GM10266 (cell line): ENCODE measurements around the gene AK4.

Source experiments
- DNase-seq: peaks from one replicate; pipeline ENCODE4 v3.0.0; 2012; ENCODE audit errors: extremely low spot score
- CTCF ChIP-seq: IDR thresholded peaks from 2 replicates; pipeline ENCODE4 v1.5.1; 2012; ENCODE audit warnings: mild to moderate bottlenecking, low read depth; ENCODE audit not compliant: control insufficient read depth, insufficient read depth; ENCODE audit errors: missing control alignments

Gene AK4

GRCh38 chr1:65267683-65268082, 119.7 kb downstream of the AK4 start:
- TF ChIP-seq CTCF, result no peak
- DNase-seq, result no peak

GRCh38 chr1:65269612-65270011, 121.6 kb downstream of the AK4 start:
- no peak for DNase-seq
- TF ChIP-seq CTCF, result no peak

- DNase-seq, result no peak
- TF ChIP-seq CTCF, result no peak
Measured at GRCh38 chr1:65276197-65276939, 128.4 kb downstream of the AK4 start.

GRCh38 chr1:65277605-65278347, 129.8 kb downstream of the AK4 start:
- TF ChIP-seq CTCF, result no peak
- no peak for DNase-seq

- no peak for DNase-seq
- no peak for TF ChIP-seq CTCF
Measured at GRCh38 chr1:65278376-65279069, 130.5 kb downstream of the AK4 start.

GRCh38 chr1:65279070-65279779, 131.2 kb downstream of the AK4 start:
- no peak for DNase-seq

More at GRCh38 chr1:65279070-65279779, 131.2 kb downstream of the AK4 start:
- TF ChIP-seq CTCF, result no peak
